Measurements from ENCODE around the gene ZNF865. TPM values are rescaled to one million over a fixed set of nuclear protein-coding genes. Genes with fewer than 3 reads are reported as not detected.

The ZNF865 gene
- total RNA-seq, 1 donor from 2014 or later, result 15.0 TPM

GRCh38 chr19:55623130-55623529 is 17.7 kb downstream of the ZNF865 start:
- FAIRE-seq, result no peak
- no peaks in the 10 kb centered on the region for H3K27me3 Mint-ChIP-seq (ENCODE audit: low read depth, unreplicated experiment)
- peaks cover 6% of the 10 kb centered on the region for H3K4me1 Mint-ChIP-seq (ENCODE audit: low read depth, unreplicated experiment)
- peaks cover 8% of the 10 kb centered on the region for H3K79me2 ChIP-seq (ENCODE audit: insufficient read depth, low read length)
- peaks cover 2% of the 10 kb centered on the region for H3K36me3 Mint-ChIP-seq (ENCODE audit: low read depth, unreplicated experiment)
- H3K9me3 Mint-ChIP-seq (ENCODE audit: unreplicated experiment), result no peaks in the 10 kb centered on the region
- no peak overlapping the region for H3K27ac ChIP-seq (ENCODE audit: low read depth, low read length)
- TF ChIP-seq CTCF (IDR thresholded peaks at IDR 0.05; ENCODE audit: insufficient read depth, low read depth, low read length), result no peak
- TF ChIP-seq EZH2 (IDR thresholded peaks at IDR 0.05; ENCODE audit: insufficient read depth, low read length), result no peak
- no peak for DNase-seq (ENCODE audit: low read depth)
- H3K9me3 ChIP-seq (ENCODE audit: insufficient read depth, low read depth, low read length), result no peaks in the 10 kb centered on the region
- H3K27me3 ChIP-seq (ENCODE audit: insufficient read depth, low read length), result no peaks in the 10 kb centered on the region
- H4K20me1 ChIP-seq (ENCODE audit: insufficient read depth, low read length), result peaks cover 13% of the 10 kb centered on the region
- H3K9ac ChIP-seq (ENCODE audit: low read length), result no peak overlapping the region
- H3K36me3 ChIP-seq (ENCODE audit: insufficient read depth, low read length), result no peaks in the 10 kb centered on the region
- peak overlapping the region; percentile 64 for H3K4me2 ChIP-seq (ENCODE audit: low read length)
- H3K27ac Mint-ChIP-seq (ENCODE audit: unreplicated experiment), result no peak overlapping the region
- no peaks in the 10 kb centered on the region for H3K4me1 ChIP-seq (ENCODE audit: insufficient read depth, low read length)
- no peak overlapping the region for H2AFZ ChIP-seq (ENCODE audit: low read depth, low read length)
- H3K4me3 ChIP-seq (ENCODE audit: insufficient read depth, low read depth, low read length), result no peak overlapping the region
- peak overlapping the region; percentile 89 for H3K4me3 Mint-ChIP-seq (ENCODE audit: unreplicated experiment)

GRCh38 chr19:55623561-55623960 is 18.1 kb downstream of the ZNF865 start:
- FAIRE-seq, result no peak
- H4K20me1 ChIP-seq (ENCODE audit: insufficient read depth, low read length), result peaks cover 13% of the 10 kb centered on the region
- H3K27me3 Mint-ChIP-seq (ENCODE audit: low read depth, unreplicated experiment), result no peaks in the 10 kb centered on the region
- peak overlapping the region; percentile 89 for H3K4me3 Mint-ChIP-seq (ENCODE audit: unreplicated experiment)
- peak overlapping the region; percentile 64 for H3K4me2 ChIP-seq (ENCODE audit: low read length)
- DNase-seq (ENCODE audit: low read depth), result no peak
- H3K9me3 Mint-ChIP-seq (ENCODE audit: unreplicated experiment), result no peaks in the 10 kb centered on the region
- peak overlapping the region; percentile 11 for H3K4me3 ChIP-seq (ENCODE audit: insufficient read depth, low read depth, low read length)
- peaks cover 2% of the 10 kb centered on the region for H3K36me3 Mint-ChIP-seq (ENCODE audit: low read depth, unreplicated experiment)
- no peak overlapping the region for H2AFZ ChIP-seq (ENCODE audit: low read depth, low read length)
- no peaks in the 10 kb centered on the region for H3K9me3 ChIP-seq (ENCODE audit: insufficient read depth, low read depth, low read length)
- TF ChIP-seq CTCF (IDR thresholded peaks at IDR 0.05; ENCODE audit: insufficient read depth, low read depth, low read length) (no peak), EZH2 (IDR thresholded peaks at IDR 0.05; ENCODE audit: insufficient read depth, low read length) (no peak)
- no peaks in the 10 kb centered on the region for H3K36me3 ChIP-seq (ENCODE audit: insufficient read depth, low read length)
- H3K27me3 ChIP-seq (ENCODE audit: insufficient read depth, low read length), result no peaks in the 10 kb centered on the region
- H3K9ac ChIP-seq (ENCODE audit: low read length), result no peak overlapping the region
- H3K27ac ChIP-seq (ENCODE audit: low read depth, low read length), result no peak overlapping the region
- peaks cover 8% of the 10 kb centered on the region for H3K79me2 ChIP-seq (ENCODE audit: insufficient read depth, low read length)
- peak overlapping the region; percentile 89 for H3K27ac Mint-ChIP-seq (ENCODE audit: unreplicated experiment)
- no peaks in the 10 kb centered on the region for H3K4me1 ChIP-seq (ENCODE audit: insufficient read depth, low read length)
- peaks cover 6% of the 10 kb centered on the region for H3K4me1 Mint-ChIP-seq (ENCODE audit: low read depth, unreplicated experiment)

- H3K4me1 Mint-ChIP-seq (ENCODE audit: low read depth, unreplicated experiment), result peaks cover 6% of the 10 kb centered on the region
- H2AFZ ChIP-seq (ENCODE audit: low read depth, low read length), result peak within 1 kb of the TSS; percentile 95
- no peak for TF ChIP-seq EZH2 (IDR thresholded peaks at IDR 0.05; ENCODE audit: insufficient read depth, low read length)
- H3K4me2 ChIP-seq (ENCODE audit: low read length), result peak within 1 kb of the TSS; percentile 99
- H3K27me3 Mint-ChIP-seq (ENCODE audit: low read depth, unreplicated experiment), result no peaks in the 10 kb centered on the region
- H3K27ac Mint-ChIP-seq (ENCODE audit: unreplicated experiment), result peak within 1 kb of the TSS; percentile 89
- no peaks in the 10 kb centered on the region for H3K4me1 ChIP-seq (ENCODE audit: insufficient read depth, low read length)
- peaks cover 8% of the 10 kb centered on the region for H3K79me2 ChIP-seq (ENCODE audit: insufficient read depth, low read length)
- peaks cover 13% of the 10 kb centered on the region for H4K20me1 ChIP-seq (ENCODE audit: insufficient read depth, low read length)
- no peak for FAIRE-seq
- no peaks in the 10 kb centered on the region for H3K9me3 Mint-ChIP-seq (ENCODE audit: unreplicated experiment)
- no peaks in the 10 kb centered on the region for H3K27me3 ChIP-seq (ENCODE audit: insufficient read depth, low read length)
- peak within 1 kb of the TSS; percentile 94 for H3K9ac ChIP-seq (ENCODE audit: low read length)
- no peaks in the 10 kb centered on the region for H3K36me3 ChIP-seq (ENCODE audit: insufficient read depth, low read length)
- peak within 1 kb of the TSS; percentile 73 for H3K4me3 ChIP-seq (ENCODE audit: insufficient read depth, low read depth, low read length)
- H3K4me3 Mint-ChIP-seq (ENCODE audit: unreplicated experiment), result peak within 1 kb of the TSS; percentile 89
- peak; percentile 59 for DNase-seq (ENCODE audit: low read depth)
- H3K27ac ChIP-seq (ENCODE audit: low read depth, low read length), result peak within 1 kb of the TSS; percentile 94
- no peaks in the 10 kb centered on the region for H3K9me3 ChIP-seq (ENCODE audit: insufficient read depth, low read depth, low read length)
- peaks cover 2% of the 10 kb centered on the region for H3K36me3 Mint-ChIP-seq (ENCODE audit: low read depth, unreplicated experiment)
Observed at GRCh38 chr19:55624109-55625003, 18.9 kb downstream of the ZNF865 start, which contains the start of gene ZNF784. ZNF784 (minus strand) TSS chr19:55624566; CDS start chr19:55624561, 5 bp downstream.
